Muscle layer of duodenum (tissue), 2 donors: ENCODE measurements around the gene DBNDD1.

Source experiments
- H3K27ac ChIP-seq: one replicate; pipeline ENCODE4 v1.7.0; 2013; ENCODE audit warnings: mild to moderate bottlenecking, low read length
- H3K27me3 ChIP-seq: one replicate; pipeline ENCODE4 v1.7.0; 2013; ENCODE audit warnings: low read depth, mild to moderate bottlenecking, control low read depth, low read length
- H3K36me3 ChIP-seq, 2 donors: one replicate each; pipeline ENCODE4 v1.7.0; 2013; ENCODE audit warnings: low read length in 2 of 2, control low read depth in 1 of 2, mild to moderate bottlenecking in 1 of 2; ENCODE audit not compliant: insufficient read depth in 2 of 2, control insufficient read depth in 1 of 2
- H3K4me1 ChIP-seq, 2 donors: one replicate each; pipeline ENCODE4 v1.7.0; 2013; ENCODE audit warnings: low read length in 2 of 2, mild to moderate bottlenecking in 2 of 2, control low read depth in 1 of 2, moderate library complexity in 1 of 2; ENCODE audit not compliant: insufficient read depth in 2 of 2, control insufficient read depth in 1 of 2
- H3K4me3 ChIP-seq, 2 donors: one replicate each; pipeline ENCODE4 v1.7.0; 2013; ENCODE audit warnings: low read length in 2 of 2, low read depth in 1 of 2, mild to moderate bottlenecking in 1 of 2
- H3K9me3 ChIP-seq, 2 donors: one replicate each; pipeline ENCODE4 v1.7.0; 2013; ENCODE audit warnings: low read length in 2 of 2, control low read depth in 1 of 2, mild to moderate bottlenecking in 1 of 2; ENCODE audit not compliant: control insufficient read depth in 1 of 2
- donor health status: healthy.

DBNDD1 gene

DNA sequence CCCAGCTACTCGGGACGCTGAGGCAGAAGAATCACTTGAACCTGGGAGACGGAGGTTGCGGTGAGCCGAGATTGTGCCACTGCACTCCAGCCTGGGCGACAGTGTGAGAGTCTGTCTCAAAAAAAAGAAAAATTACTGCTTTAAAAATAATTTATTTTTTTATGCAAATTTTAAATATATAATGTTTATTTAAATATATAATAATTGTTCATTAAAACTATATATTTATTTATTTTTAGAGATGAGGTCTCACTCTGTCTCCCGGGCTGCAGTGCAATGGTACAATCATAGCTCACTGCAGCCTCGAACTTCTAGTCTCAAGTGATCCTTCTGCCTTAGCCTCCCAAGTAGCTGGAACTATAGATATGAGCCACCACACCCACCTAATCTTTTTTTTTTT is 15.2 kb upstream of the DBNDD1 start:
- Histone ChIP-seq H3K4me3 (no peak overlapping the region), H3K4me1 (no peaks in the 10 kb centered on the region), H3K27me3 (no peaks in the 10 kb centered on the region), H3K9me3 (no peaks in the 10 kb centered on the region), H3K27ac (no peak overlapping the region), H3K36me3 (peaks cover 33 to 37% of the 10 kb centered on the region in 2 donors)

DNA sequence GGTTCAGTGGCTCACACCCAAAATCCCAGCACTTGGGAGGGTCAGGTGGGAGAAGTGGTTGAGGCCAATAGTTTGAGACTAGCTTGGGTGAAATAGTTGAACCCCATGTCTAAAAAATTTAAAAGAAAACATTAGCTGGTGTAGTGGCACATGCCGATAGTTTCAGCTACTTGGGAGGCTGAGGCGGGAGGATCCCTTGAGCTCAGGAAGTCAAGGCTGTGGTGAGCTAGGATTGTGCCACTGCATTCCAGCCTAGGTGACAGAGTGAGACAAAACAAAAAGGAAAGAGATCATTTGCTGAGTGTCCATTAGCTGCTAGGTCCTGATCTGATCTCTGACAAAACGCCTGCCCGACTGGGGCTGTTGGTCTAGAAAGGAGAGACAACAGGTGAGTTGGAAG is 14.1 kb upstream of the DBNDD1 start:
- H3K36me3 ChIP-seq: peaks cover 26 to 30% of the 10 kb centered on the region in 2 donors
- H3K27me3 ChIP-seq: no peaks in the 10 kb centered on the region
- H3K9me3 ChIP-seq: no peaks in the 10 kb centered on the region
- no peaks in the 10 kb centered on the region for H3K4me1 ChIP-seq
- H3K27ac ChIP-seq: no peak overlapping the region
- no peak overlapping the region for H3K4me3 ChIP-seq

GRCh38 chr16:90032674-90033331 is 13.5 kb upstream of the DBNDD1 start:
- Histone ChIP-seq H3K27ac (no peak overlapping the region), H3K4me3 (no peak overlapping the region), H3K36me3 (peaks cover 20 to 24% of the 10 kb centered on the region in 2 donors), H3K9me3 (no peaks in the 10 kb centered on the region), H3K27me3 (no peaks in the 10 kb centered on the region), H3K4me1 (no peaks in the 10 kb centered on the region)

GRCh38 chr16:90031931-90032673 is 12.8 kb upstream of the DBNDD1 start:
- Histone ChIP-seq H3K27ac (no peak overlapping the region), H3K9me3 (no peaks in the 10 kb centered on the region), H3K4me1 (no peaks in the 10 kb centered on the region), H3K36me3 (peaks cover 14 to 23% of the 10 kb centered on the region in 2 donors), H3K27me3 (no peaks in the 10 kb centered on the region), H3K4me3 (no peak overlapping the region)

- Histone ChIP-seq H3K4me3 (no peak overlapping the region), H3K9me3 (no peaks in the 10 kb centered on the region), H3K4me1 (no peaks in the 10 kb centered on the region), H3K36me3 (peaks cover 7 to 16% of the 10 kb centered on the region in 2 donors), H3K27ac (no peak overlapping the region), H3K27me3 (no peaks in the 10 kb centered on the region)
Observed at GRCh38 chr16:90031186-90031930, 12.1 kb upstream of the DBNDD1 start.

DNA sequence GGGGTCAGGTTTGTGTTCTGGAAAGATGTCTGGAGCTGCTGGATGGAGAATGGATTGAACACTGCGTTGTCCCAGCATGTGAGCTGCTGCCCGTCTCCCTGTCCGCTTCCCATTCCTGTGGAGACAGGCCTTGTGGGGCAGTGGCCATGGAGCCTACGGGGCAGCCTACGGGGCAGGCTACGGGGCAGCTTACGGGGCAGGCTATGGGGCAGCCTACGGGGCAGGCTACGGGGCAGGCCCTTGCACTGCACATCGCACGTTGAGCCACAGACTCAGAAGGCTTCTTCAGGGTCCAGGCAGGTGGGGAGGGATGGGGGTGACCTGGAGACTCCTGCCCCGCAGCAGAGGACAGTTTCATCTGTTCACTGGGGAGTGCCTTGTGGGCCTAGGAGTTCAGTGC is 9.7 kb upstream of the DBNDD1 start:
- no peaks in the 10 kb centered on the region for H3K27me3 ChIP-seq
- H3K4me3 ChIP-seq: no peak overlapping the region

DNA sequence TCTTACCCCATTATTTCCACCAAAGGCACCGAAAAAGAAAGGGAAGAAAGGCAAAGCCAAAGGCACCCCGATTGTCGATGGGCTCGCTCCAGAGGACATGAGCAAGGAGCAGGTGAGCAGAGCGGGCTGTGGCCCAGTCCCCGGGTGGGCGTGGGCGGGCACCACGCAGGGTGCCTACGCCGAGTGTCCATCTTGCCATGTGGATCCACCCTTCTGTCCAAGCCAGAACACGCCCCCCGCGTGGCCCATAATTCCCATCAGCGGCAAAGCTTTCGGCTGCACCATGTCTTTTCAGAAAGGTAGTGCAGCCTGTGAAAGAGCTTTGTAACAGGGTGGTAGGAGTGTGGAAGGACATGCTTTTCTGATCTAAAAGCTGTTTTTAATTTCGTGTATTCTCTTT is 8.4 kb upstream of the DBNDD1 start:
- no peak overlapping the region for H3K4me3 ChIP-seq
- H3K36me3 ChIP-seq: peaks cover 3 to 6% of the 10 kb centered on the region in 2 donors
- no peak overlapping the region for H3K27ac ChIP-seq
- no peaks in the 10 kb centered on the region for H3K9me3 ChIP-seq
- H3K4me1 ChIP-seq: peaks cover 0 to 5% of the 10 kb centered on the region in 2 donors
- no peaks in the 10 kb centered on the region for H3K27me3 ChIP-seq

More for the DNA sequence above, 9.7 kb upstream of the DBNDD1 start:
- Histone ChIP-seq H3K4me1 (no peaks in the 10 kb centered on the region), H3K27ac (no peak overlapping the region), H3K36me3 (peaks cover 3 to 6% of the 10 kb centered on the region in 2 donors), H3K9me3 (no peaks in the 10 kb centered on the region)

- peaks cover 5% of the 10 kb centered on the region in 2 donors for H3K4me1 ChIP-seq
- H3K9me3 ChIP-seq: no peaks in the 10 kb centered on the region
- H3K4me3 ChIP-seq: no peak overlapping the region
- H3K27ac ChIP-seq: no peak overlapping the region
- no peaks in the 10 kb centered on the region for H3K27me3 ChIP-seq
- H3K36me3 ChIP-seq: peaks cover 0 to 6% of the 10 kb centered on the region in 2 donors
Observed at GRCh38 chr16:90026135-90026534, 6.9 kb upstream of the DBNDD1 start.

- H3K27ac ChIP-seq: peak overlapping the region; percentile 45
- H3K9me3 ChIP-seq: no peaks in the 10 kb centered on the region
- peaks cover 0 to 9% of the 10 kb centered on the region in 2 donors for H3K36me3 ChIP-seq
- H3K4me1 ChIP-seq: peaks cover 5 to 18% of the 10 kb centered on the region in 2 donors
- H3K4me3 ChIP-seq: peak overlapping the region; percentile 72 to 76
- no peaks in the 10 kb centered on the region for H3K27me3 ChIP-seq
Observed at GRCh38 chr16:90023078-90023447, 3.8 kb upstream of the DBNDD1 start.

DNA sequence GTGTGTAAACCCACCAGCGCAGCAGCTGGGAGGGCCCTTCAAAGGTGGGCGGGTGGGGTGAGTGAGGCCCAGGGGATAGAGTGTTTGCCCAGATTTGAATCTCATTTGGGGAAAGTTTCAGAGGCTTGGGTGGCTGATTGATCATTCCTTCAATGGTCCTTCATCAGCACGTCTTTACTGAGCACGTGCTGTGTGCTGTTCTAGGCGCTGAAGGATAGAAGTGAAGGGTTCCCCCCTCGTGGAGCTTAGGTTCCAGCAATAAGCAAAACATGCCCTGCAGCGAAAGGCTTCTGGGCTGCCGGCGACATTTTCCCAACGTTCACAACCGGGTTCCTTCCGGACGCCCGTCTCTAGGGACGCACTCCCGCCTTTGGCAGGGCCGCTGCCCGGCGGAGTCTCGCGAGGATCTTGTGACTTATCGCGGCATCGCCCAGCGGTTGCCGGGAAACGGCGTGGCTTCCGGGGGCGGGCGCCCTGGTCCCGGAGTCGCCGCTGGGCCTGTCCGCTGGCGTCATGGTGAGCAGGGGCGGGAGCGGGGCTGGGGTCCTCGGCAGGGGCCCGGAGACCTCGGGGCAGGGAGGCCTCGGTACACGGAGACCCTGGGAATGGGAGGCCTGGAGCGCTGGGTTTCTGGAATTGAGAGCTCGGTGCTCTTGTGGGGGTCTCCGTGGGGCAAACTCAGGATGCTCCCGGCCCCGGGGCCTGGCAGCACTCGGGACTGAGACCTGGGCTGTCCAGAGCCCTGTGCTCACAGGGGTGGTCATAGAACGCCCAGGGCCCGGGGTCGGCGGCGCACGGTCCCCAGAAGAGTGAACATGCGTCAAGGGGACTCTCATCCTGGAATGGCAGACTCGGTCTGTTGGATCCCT is 3.2 kb upstream of the DBNDD1 start:
- H3K4me1 ChIP-seq: peaks cover 5 to 18% of the 10 kb centered on the region in 2 donors
- H3K27ac ChIP-seq: peak overlapping the region; percentile 45
- H3K27me3 ChIP-seq: no peaks in the 10 kb centered on the region
- peak overlapping the region; percentile 72 to 76 for H3K4me3 ChIP-seq
- peaks cover 0 to 5% of the 10 kb centered on the region in 2 donors for H3K36me3 ChIP-seq
- no peaks in the 10 kb centered on the region for H3K9me3 ChIP-seq
